NCI-H1105 (cell line): ENCODE measurements around the gene SPTBN4.
"Not testable (repeated sequence)": the region's sequence is repeated elsewhere in the genome, so short reads cannot be mapped to it uniquely, and the experiment has no call there.

Source experiments
- DNase-seq: peaks from one replicate; lab custom pipeline; 2025; lab: John Stamatoyannopoulos, UW

SPTBN4 gene

DNA sequence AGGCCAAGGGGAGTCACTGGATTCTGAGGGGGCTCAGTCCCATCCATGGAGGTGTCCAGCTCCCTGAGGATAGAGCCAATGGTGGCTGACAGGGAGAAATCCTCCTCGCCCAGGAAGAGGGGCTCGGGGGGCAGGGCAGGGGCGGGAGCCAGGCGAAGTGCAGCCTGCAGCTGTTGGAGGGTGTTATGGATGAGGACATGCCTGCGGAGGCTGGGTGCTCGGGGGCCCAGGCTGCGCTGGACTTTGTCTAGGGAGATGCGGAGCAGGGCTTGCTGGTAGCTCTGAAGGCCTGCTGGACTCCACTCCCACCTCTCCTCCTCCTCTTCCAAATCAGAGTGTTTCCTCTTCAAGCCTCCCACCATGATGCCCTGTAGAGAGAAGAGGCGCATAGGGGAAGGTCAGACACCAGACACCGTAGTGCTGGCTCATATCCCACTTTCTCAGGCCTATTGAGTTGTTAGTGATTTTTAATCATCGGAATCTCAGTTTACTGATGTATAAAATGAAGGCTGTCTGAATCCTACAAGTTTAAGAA is 25.0 kb upstream of the SPTBN4 start:
- no peak for DNase-seq

GRCh38 chr19:40442328-40443130 is 24.3 kb upstream of the SPTBN4 start:
- DNase-seq, result no peak

DNA sequence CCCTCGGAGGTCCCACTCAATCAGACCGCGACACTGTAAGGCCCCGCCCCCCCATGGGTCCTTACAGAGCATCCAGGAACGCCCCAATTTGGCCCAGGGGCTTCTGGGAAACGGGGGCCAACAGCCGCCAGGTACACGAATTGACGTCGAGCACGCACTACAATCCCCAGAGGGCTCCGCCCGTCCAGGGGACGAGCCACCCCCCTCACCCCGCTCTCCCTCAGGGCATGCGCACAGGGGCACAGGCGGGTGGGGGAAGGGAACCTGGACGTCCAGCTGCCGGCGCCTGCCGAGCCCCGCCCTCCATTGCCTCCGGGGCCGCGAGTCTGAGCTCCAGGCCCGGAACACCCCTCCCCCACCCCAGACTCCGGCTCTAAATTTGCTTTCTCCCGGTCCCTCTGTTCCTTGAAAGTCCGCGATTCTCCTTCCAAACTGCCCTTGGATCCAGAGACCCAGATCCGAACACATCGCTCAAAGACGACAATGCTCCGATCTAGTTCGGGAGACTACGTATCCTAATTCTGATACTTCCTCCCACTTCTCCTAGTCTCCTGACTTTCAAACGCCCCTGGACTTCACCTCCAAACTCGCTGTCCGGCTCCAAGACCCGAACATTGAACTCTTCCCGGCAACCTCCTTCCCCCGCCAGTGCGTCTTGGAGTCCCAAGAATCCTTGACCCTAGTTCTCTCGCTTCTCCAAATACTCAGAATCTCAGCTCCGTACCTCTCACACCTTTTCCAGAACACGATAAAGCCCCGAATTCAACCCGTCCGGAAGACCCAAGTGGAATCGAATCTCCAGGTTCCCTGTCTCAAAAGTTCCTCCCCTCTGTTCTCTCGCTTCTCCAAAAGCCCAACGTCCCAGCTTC is 23.4 kb upstream of the SPTBN4 start:
- peak; percentile 100 for DNase-seq

DNA sequence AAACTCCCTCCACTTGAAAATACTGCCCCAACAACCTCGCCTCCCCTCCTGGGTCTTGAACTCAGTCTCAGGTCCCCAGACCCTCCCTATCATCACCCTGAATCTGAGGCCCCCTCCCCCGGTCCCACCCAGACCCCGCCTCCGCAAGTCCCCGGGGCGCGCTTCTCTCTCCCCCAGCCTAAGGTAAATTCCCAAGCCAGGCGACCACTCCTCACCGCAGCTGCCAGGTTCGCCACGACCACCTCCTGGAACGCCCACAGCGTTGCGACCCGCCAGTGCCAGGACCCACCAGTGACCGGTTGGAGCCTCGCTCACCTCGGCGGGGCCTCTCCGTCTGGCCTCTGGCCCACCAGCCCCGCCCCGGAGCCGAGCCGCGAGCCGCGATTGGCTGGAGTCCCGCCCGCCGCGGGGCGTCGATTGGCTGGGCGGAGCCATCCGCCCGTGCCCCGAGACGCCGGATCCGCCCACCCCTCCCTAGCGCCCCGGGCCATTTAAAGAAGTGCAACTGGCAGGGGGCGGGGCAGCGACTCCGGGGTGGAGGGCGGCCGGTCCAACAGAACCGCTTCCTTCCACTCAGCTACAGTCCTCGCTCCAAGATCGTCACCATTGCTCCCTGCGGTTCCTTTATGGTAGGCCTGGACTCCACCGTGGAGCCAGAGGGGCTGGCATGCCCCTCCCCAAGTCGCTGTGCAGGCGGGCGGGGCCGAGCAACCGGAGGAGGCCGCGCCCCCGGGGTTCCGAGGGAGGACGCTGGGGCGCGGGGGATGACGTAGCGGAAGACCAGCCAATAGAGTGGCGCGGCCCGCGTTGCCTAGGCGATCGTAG is 22.6 kb upstream of the SPTBN4 start, which contains the start of gene SERTAD3:
Gene SERTAD3 (minus strand): TSS at position 336 of the 825 bp plus-strand sequence. CDS start 2,255 bp downstream, outside the sequence.
- DNase-seq, result peak; percentile 94

DNA sequence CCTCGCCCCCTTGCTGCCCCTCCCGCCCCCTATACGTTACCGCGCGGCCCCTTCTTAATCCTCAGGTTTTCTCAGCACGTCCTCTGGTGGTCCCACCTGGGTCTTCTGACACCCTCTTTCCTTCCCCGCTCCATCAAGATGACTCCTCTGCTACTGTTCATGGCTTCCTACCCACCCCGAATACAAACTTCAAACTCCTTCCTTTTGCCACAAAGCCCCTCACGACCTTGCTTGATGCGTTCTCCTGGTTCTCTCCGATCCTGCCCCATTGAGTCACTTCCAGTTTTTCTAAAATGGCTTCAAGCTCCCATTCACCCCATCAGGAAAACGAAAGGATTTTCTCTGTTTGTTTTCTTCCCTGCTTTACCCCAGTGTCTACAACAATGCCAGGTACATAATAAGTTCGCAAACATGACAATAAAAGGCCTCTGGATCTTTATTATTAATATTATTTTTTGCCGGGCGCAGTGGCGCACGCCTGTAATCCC is 21.9 kb upstream of the SPTBN4 start:
- DNase-seq, result no peak

GRCh38 chr19:40445780-40446262 is 21.0 kb upstream of the SPTBN4 start:
- no peak for DNase-seq

- no peak for DNase-seq
These were observed 20.5 kb upstream of the SPTBN4 start for GRCh38 chr19:40446263-40446784.

GRCh38 chr19:40449506-40449905 is 17.3 kb upstream of the SPTBN4 start:
- no peak for DNase-seq

DNA sequence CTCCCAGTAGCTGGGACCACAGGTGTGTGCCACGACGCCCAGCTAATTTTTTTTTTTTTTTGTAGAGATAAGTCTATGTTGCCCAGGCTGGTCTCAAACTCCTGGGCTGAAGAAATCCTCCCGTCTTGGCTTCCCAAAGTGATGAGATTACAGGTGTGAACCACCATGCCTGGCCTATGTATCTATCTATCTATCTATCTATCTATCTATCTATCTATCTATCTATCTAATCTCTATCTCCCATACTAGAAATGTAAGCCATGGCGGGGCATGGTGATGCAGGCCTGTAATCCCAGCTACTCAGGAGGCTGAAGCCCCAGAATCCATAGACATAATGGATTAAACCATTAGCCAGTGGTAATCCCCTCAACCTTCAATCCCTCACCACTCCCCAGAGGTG is 16.1 kb upstream of the SPTBN4 start:
- DNase-seq, result no peak

- no peak for DNase-seq
These were observed 14.8 kb upstream of the SPTBN4 start for GRCh38 chr19:40452016-40452415.

GRCh38 chr19:40453151-40453735 is 13.6 kb upstream of the SPTBN4 start:
- DNase-seq, result no peak

DNA sequence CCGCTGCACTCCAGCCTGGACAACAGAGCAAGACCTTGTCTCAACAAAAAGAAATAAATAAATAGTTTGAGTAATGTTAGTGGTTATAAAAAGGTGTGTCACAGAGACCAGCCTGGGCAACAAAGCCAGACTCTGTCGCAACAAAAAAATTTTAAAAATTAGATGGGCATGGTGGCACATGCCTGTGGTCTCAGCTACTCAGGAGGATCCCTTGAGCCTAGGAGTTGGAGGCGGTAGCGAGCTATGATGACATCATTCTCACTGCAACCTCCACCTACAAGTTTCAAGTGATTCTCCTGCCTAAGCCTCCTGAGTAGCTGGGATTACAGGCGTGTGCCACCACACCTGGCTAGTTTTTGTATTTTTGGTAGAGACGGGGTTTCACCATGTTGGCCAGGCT is 12.9 kb upstream of the SPTBN4 start:
- not testable (repeated sequence) for DNase-seq

GRCh38 chr19:40457048-40457447 is 9.8 kb upstream of the SPTBN4 start:
- no peak for DNase-seq

DNA sequence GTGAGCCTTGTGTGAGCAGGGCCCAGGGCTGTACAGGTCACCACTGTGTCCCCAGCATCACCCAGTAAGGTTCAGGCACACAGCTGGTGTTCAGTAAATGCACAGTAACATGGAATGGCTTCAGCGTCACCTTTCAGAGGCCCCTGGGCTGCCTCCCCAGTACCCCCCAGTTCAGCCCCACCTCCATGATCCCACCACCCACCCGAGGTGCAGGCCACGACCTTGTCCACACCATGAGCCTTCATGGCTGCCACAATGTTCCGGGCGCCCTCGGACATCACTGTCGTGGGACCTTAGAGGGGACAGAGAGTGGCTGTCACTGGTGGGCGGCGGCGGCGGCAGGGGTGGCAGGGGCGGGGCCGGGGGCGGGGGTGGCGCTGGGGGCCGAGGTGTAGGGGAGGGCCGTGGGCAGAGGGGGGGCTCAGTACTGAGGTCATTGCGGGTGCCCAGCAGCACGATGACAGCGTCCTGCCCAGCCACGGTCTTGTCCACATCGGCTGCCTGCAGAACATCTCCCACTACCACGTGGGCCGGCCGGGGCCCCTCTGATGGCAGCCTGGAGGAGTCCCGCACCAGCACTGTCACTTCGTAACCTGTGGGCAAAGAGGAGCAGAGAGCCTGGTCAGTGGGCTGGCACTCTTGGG is 8.7 kb upstream of the SPTBN4 start:
- DNase-seq, result no peak

DNA sequence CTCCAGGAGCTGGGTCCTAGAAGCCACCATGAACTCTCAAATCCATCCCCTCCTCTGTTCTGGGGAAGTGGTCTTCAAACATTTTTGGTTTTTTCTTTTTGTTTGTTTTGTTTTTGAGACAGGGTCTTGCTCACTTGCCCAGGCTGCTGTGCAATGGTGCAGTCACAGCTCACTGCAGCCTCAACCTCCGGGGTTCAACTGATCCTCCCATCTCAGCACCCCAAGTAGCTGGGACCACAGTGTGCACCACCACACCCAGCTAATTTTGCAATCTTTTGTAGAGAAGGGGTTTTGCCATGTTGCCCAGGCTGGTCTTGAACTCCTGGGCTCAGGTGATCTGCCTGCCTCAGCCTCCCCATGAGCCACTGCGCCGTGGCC is 8.2 kb upstream of the SPTBN4 start:
- DNase-seq, result no peak

DNA sequence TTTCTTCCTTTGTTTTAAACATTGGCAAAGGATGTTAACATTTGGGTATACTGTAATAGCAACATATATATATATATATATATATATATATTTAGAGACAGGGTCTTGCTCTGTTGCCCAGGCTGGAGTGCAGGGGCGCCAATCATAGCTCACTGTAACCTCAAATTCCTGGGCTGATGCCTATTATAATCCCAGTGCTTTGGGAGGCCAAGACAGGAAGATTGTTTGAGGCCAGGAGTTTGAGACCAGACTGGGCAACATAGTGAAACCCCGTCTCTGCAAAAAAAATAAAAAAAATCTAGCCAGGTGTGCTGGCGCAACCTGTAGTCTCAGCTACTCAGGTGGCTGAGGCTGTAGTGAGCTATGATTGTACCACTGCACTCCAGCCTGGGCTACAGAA is 6.6 kb upstream of the SPTBN4 start:
- DNase-seq, result no peak

GRCh38 chr19:40461669-40462221 is 5.1 kb upstream of the SPTBN4 start:
- no peak for DNase-seq

- not testable (repeated sequence) for DNase-seq
These were observed 3.2 kb upstream of the SPTBN4 start for GRCh38 chr19:40463587-40464037.

DNA sequence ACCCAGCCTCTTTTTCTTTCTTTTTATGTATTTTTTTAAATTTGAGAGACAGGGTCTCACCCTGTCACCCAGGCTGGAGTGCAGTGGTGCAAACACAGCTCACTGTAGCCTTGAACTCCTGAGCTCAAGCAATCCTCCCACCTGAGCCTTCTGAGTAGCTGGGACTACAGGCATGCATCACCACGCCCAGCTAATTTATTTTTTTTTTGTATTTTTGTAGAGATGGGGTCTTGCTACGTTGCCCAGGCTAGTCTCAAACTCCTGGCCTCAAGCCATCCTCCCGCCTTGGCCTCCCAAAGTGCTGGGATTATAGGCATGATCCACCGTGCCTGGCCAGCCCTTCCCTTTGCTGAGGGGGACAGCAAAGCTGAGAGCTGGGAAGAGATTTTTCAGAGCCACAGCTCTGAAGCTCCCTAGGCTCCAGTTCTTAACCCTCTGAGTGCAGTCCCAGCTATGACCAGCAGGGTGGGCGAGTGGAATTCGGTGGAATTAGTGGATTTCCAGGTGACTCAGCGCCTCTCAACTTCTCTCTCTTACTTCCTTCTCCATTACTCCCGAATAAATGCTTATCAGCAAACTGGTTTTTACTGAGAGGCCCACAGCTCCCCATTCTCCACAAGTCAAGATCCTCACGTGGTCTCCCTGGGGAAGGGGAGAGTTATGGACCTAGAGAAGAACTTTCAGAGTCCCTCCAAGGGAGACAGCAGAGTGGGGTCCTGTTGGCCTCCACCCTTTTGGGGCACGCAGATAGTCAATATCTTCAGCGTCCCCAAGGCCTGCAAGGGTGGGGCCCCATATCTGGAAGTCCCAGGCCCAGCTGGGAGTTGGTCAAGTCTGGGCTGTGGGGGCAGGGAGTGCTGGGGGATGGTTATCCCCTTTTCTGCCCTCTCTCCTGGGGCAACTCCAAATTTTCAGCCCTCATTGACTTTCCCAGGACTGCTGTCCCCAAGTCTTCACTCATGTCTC is 2.5 kb upstream of the SPTBN4 start:
- peak; percentile 41 for DNase-seq
